OCI-LY3 (cell line): ENCODE measurements around the gene SYT4.

Experiments
- EZH2phosphoT487 ChIP-seq: fragments of 200-600 bp; shearing (Covaris generic); IDR thresholded peaks from 2 replicates; pipeline ENCODE4 v1.6.1; 2018; ENCODE audit warnings: antibody characterized with exemption, mixed run types, low read depth
- TF ChIP-seq, protein P1 (sequence below): fragments of 200-600, 300-600 bp; sonication (generic); IDR thresholded peaks from 2 replicates; pipeline ENCODE4 v1.5.1; 2014; ENCODE audit warnings: antibody characterized with exemption, low read length, low read depth

GRCh38 chr18:43234889-43235288 is 42.4 kb downstream of the SYT4 start:
- TF ChIP-seq EZH2phosphoT487: no peak
- TF ChIP-seq, protein P1, sequence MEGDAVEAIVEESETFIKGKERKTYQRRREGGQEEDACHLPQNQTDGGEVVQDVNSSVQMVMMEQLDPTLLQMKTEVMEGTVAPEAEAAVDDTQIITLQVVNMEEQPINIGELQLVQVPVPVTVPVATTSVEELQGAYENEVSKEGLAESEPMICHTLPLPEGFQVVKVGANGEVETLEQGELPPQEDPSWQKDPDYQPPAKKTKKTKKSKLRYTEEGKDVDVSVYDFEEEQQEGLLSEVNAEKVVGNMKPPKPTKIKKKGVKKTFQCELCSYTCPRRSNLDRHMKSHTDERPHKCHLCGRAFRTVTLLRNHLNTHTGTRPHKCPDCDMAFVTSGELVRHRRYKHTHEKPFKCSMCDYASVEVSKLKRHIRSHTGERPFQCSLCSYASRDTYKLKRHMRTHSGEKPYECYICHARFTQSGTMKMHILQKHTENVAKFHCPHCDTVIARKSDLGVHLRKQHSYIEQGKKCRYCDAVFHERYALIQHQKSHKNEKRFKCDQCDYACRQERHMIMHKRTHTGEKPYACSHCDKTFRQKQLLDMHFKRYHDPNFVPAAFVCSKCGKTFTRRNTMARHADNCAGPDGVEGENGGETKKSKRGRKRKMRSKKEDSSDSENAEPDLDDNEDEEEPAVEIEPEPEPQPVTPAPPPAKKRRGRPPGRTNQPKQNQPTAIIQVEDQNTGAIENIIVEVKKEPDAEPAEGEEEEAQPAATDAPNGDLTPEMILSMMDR: no peak
